ENCODE measurements around the gene KIF23. TPM values are rescaled to one million over a fixed set of nuclear protein-coding genes. Genes with fewer than 3 reads are reported as not detected.
A peak's percentile ranks its signal among the peaks of the same experiment; 100 is the strongest.

KIF23 gene
- total RNA-seq, 1 donor from 2014 or later, result 1.8 TPM

GRCh38 chr15:69497076-69497475 lies 82.9 kb downstream of the KIF23 start:
- H3K4me3 ChIP-seq, result no peak overlapping the region
- no peak for TF ChIP-seq CTCF (IDR thresholded peaks at IDR 0.05)
- no peaks in the 10 kb centered on the region for H3K36me3 ChIP-seq
- H3K27me3 ChIP-seq, result no peaks in the 10 kb centered on the region
- no peaks in the 10 kb centered on the region for H3K9me3 ChIP-seq
- H3K4me1 ChIP-seq, result no peaks in the 10 kb centered on the region
- no peak for DNase-seq (ENCODE audit: low spot score in 2 of 2)
- intact Hi-C loops (cut with DNase I), result no loop called here
- H3K27ac ChIP-seq, result no peak overlapping the region

GRCh38 chr15:69497667-69498066 lies 83.5 kb downstream of the KIF23 start:
- no peak for TF ChIP-seq CTCF (IDR thresholded peaks at IDR 0.05)
- DNase-seq (ENCODE audit: low spot score in 2 of 2), result peak in 1 of 2 donors; percentile 34
- intact Hi-C loops (cut with DNase I), result no loop called here
- H3K36me3 ChIP-seq, result no peaks in the 10 kb centered on the region
- H3K27ac ChIP-seq, result no peak overlapping the region
- H3K9me3 ChIP-seq, result no peaks in the 10 kb centered on the region
- H3K4me1 ChIP-seq, result no peaks in the 10 kb centered on the region
- H3K27me3 ChIP-seq, result no peaks in the 10 kb centered on the region
- H3K4me3 ChIP-seq, result no peak overlapping the region

Other genes starting within 250 kb of the KIF23 start
- gene PAQR5, start 115.4 kb upstream of the KIF23 start, total RNA-seq, result 1.1 TPM
- gene RPLP1, start 38.5 kb downstream of the KIF23 start, total RNA-seq, result 379 TPM

All from ascending aorta (tissue), 2 donors.